OCI-LY7 (cell line): ENCODE measurements around the gene ADAMTS2. TPM values are rescaled to one million over a fixed set of nuclear protein-coding genes. Genes with fewer than 3 reads are reported as not detected.

Experiments used
- BruUV-seq: library from RNA; stranded (reverse); fragments of 400-500 nt; replicated peaks from 2 replicates; lab custom pipeline; 2021; lab: Mats Ljungman, UMichigan
- CTCF ChIA-PET: fragments of 300-600 bp; sonication (Branson Sonifier 250); formaldehyde crosslinking; loops from one replicate; lab custom pipeline; 2022; ENCODE audit warnings: antibody characterized with exemption; ENCODE audit not compliant: unreplicated experiment; lab: Charles Lee
- POLR2A ChIA-PET: fragments of 300-600 bp; sonication (Branson Sonifier 250); formaldehyde crosslinking; loops from one replicate; lab custom pipeline; 2022; ENCODE audit warnings: antibody characterized with exemption; lab: Charles Lee
- DNase-seq: peaks from one replicate; pipeline ENCODE4 v3.0.0-alpha.2; 2015; ENCODE audit warnings: low spot score
- H2AFZ ChIP-seq: fragments of 200-600 bp; sonication (generic), shearing (Covaris generic); 2 replicates; pipeline ENCODE4 v1.6.1; 2014; ENCODE audit warnings: mild to moderate bottlenecking, antibody characterized with exemption, low read length, moderate library complexity
- H3K27ac ChIP-seq: fragments of 200-600 bp; sonication (generic); 2 replicates; pipeline ENCODE4 v1.5.1; 2014; ENCODE audit warnings: mixed run types, low read depth, mild to moderate bottlenecking, moderate library complexity, low read length, inconsistent platforms; ENCODE audit not compliant: poor library complexity, severe bottlenecking
- H3K36me3 ChIP-seq: fragments of 200-600 bp; sonication (generic); 2 replicates; pipeline ENCODE4 v1.6.1; 2014; ENCODE audit warnings: mild to moderate bottlenecking, antibody characterized with exemption, low read length, moderate library complexity, mixed read lengths; ENCODE audit not compliant: insufficient read depth
- H3K4me1 ChIP-seq: fragments of 200-600 bp; sonication (generic); 2 replicates; pipeline ENCODE4 v1.5.1; 2014; ENCODE audit warnings: mild to moderate bottlenecking, low read length; ENCODE audit not compliant: insufficient read depth, poor library complexity, severe bottlenecking
- H3K4me2 ChIP-seq: fragments of 200-600 bp; sonication (generic); 2 replicates; pipeline ENCODE4 v1.6.1; 2014; ENCODE audit warnings: mild to moderate bottlenecking, low read length
- H3K4me3 ChIP-seq: fragments of 200-600 bp; sonication (generic); 2 replicates; pipeline ENCODE4 v1.5.1; 2014; ENCODE audit warnings: mild to moderate bottlenecking, low read depth, low read length; ENCODE audit not compliant: poor library complexity, severe bottlenecking
- H3K79me2 ChIP-seq: fragments of 200-600 bp; sonication (generic); 2 replicates; pipeline ENCODE4 v1.6.1; 2016; ENCODE audit warnings: low read depth, mild to moderate bottlenecking, low read length, moderate library complexity, mixed read lengths; ENCODE audit not compliant: insufficient read depth
- H3K9me2 ChIP-seq: fragments of 200-600 bp; sonication (generic); 2 replicates; pipeline ENCODE4 v1.6.1; 2016; ENCODE audit warnings: mild to moderate bottlenecking, low read length, mixed read lengths; ENCODE audit not compliant: insufficient read depth
- H3K9me3 ChIP-seq: fragments of 200-600 bp; sonication (generic); 2 replicates; pipeline ENCODE4 v1.6.1; 2014; ENCODE audit warnings: mild to moderate bottlenecking, mixed run types, low read length, mixed read lengths
- H4K20me1 ChIP-seq: fragments of 200-600 bp; sonication (generic); 2 replicates; pipeline ENCODE4 v1.6.1; 2014; ENCODE audit warnings: mild to moderate bottlenecking, antibody characterized with exemption, low read length, moderate library complexity, mixed read lengths; ENCODE audit not compliant: insufficient read depth
- EZH2phosphoT487 ChIP-seq: fragments of 200-600 bp; sonication (generic); IDR thresholded peaks from 2 replicates; pipeline ENCODE4 v1.6.1; 2018; ENCODE audit warnings: low read depth, borderline replicate concordance, mild to moderate bottlenecking, mixed run types, antibody characterized with exemption, low read length, moderate library complexity, mixed read lengths
- intact Hi-C: fragments of 100-400 bp; cut with micrococcal nuclease; formaldehyde crosslinking; loops from one replicate; pipeline ENCODE4 v1.10.0; 2022; ENCODE audit not compliant: unreplicated experiment
- total RNA-seq, 2 experiments: library from RNA; depleted of rRNA in 1 of 2; stranded (reverse); fragments of >200 nt in 1 of 2; shearing (Covaris generic) in 1 of 2; gene quantifications; 2 replicates each; pipeline ENCODE4 v1.2.3, GENCODE V29; 2014 to 2022
- TF ChIP-seq, protein P1 (sequence below): fragments of 200-600 bp; sonication (generic); conservative IDR thresholded peaks from 2 replicates; pipeline ENCODE4 v1.5.1; 2014; ENCODE audit warnings: mild to moderate bottlenecking, antibody characterized with exemption, low read length, moderate library complexity, mixed read lengths

Gene ADAMTS2
- total RNA-seq, 2 experiments from 2014 or later, result not detected

GRCh38 chr5:179330186-179330900 lies 14.9 kb downstream of the ADAMTS2 start:
- no peak overlapping the region for H3K4me2 ChIP-seq
- no peak overlapping the region for H3K4me3 ChIP-seq
- H3K27ac ChIP-seq, result no peak overlapping the region
- no peaks in the 10 kb centered on the region for H3K4me1 ChIP-seq
- BruUV-seq, result no TSS peak
- CTCF ChIA-PET, result no interaction called here
- TF ChIP-seq, protein P1, sequence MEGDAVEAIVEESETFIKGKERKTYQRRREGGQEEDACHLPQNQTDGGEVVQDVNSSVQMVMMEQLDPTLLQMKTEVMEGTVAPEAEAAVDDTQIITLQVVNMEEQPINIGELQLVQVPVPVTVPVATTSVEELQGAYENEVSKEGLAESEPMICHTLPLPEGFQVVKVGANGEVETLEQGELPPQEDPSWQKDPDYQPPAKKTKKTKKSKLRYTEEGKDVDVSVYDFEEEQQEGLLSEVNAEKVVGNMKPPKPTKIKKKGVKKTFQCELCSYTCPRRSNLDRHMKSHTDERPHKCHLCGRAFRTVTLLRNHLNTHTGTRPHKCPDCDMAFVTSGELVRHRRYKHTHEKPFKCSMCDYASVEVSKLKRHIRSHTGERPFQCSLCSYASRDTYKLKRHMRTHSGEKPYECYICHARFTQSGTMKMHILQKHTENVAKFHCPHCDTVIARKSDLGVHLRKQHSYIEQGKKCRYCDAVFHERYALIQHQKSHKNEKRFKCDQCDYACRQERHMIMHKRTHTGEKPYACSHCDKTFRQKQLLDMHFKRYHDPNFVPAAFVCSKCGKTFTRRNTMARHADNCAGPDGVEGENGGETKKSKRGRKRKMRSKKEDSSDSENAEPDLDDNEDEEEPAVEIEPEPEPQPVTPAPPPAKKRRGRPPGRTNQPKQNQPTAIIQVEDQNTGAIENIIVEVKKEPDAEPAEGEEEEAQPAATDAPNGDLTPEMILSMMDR, result no peak
- TF ChIP-seq EZH2phosphoT487, result no peak
- H3K79me2 ChIP-seq, result no peaks in the 10 kb centered on the region
- H3K9me3 ChIP-seq, result no peaks in the 10 kb centered on the region
- POLR2A ChIA-PET, result no interaction called here
- no peak for DNase-seq
- H2AFZ ChIP-seq, result no peak overlapping the region
- intact Hi-C loops, result no loop called here
- no peaks in the 10 kb centered on the region for H3K36me3 ChIP-seq
- H4K20me1 ChIP-seq, result no peaks in the 10 kb centered on the region
- no peaks in the 10 kb centered on the region for H3K9me2 ChIP-seq

GRCh38 chr5:179328291-179328690 lies 17.0 kb downstream of the ADAMTS2 start:
- TF ChIP-seq EZH2phosphoT487, result no peak
- TF ChIP-seq, protein P1, result no peak
- Histone ChIP-seq H3K9me3 (no peaks in the 10 kb centered on the region), H3K79me2 (no peaks in the 10 kb centered on the region), H3K4me2 (no peak overlapping the region), H4K20me1 (no peaks in the 10 kb centered on the region), H2AFZ (no peak overlapping the region), H3K9me2 (no peaks in the 10 kb centered on the region), H3K4me3 (no peak overlapping the region), H3K27ac (no peak overlapping the region), H3K36me3 (no peaks in the 10 kb centered on the region), H3K4me1 (no peaks in the 10 kb centered on the region)
- intact Hi-C loops, result no loop called here
- POLR2A ChIA-PET, result interaction anchor here (1.0 kb wide), 1 partner anchor 16 kb away, joined by 5 read pairs; no protein-coding TSS in a partner anchor
- no peak for DNase-seq
- CTCF ChIA-PET, result no interaction called here
- BruUV-seq, result no TSS peak

- no peak for TF ChIP-seq EZH2phosphoT487
- TF ChIP-seq, protein P1, result no peak
- Histone ChIP-seq H3K9me2 (no peaks in the 10 kb centered on the region), H3K4me2 (no peak overlapping the region), H3K4me1 (no peaks in the 10 kb centered on the region), H3K36me3 (no peaks in the 10 kb centered on the region), H4K20me1 (no peaks in the 10 kb centered on the region), H3K79me2 (no peaks in the 10 kb centered on the region), H2AFZ (no peak overlapping the region), H3K27ac (no peak overlapping the region), H3K9me3 (no peaks in the 10 kb centered on the region), H3K4me3 (no peak overlapping the region)
- ChIA-PET CTCF (no interaction called here), POLR2A (interaction anchor here (1.0 kb wide), 1 partner anchor 15 kb away, joined by 5 read pairs; no protein-coding TSS in a partner anchor)
- BruUV-seq, result no TSS peak
- no peak for DNase-seq
- intact Hi-C loops, result no loop called here
Measured at GRCh38 chr5:179327021-179327735, 18.1 kb downstream of the ADAMTS2 start.
